Measurements from ENCODE around the gene FBXO31. TPM values are rescaled to one million over a fixed set of nuclear protein-coding genes. Genes with fewer than 3 reads are reported as not detected.

The FBXO31 gene
- total and polyA plus RNA-seq, 9 of the 15 experiments (the other 6 are each of a cell fraction or from before 2014, with no cell fraction given): 0.18 to 33.3 (median 10.9) TPM

DNA sequence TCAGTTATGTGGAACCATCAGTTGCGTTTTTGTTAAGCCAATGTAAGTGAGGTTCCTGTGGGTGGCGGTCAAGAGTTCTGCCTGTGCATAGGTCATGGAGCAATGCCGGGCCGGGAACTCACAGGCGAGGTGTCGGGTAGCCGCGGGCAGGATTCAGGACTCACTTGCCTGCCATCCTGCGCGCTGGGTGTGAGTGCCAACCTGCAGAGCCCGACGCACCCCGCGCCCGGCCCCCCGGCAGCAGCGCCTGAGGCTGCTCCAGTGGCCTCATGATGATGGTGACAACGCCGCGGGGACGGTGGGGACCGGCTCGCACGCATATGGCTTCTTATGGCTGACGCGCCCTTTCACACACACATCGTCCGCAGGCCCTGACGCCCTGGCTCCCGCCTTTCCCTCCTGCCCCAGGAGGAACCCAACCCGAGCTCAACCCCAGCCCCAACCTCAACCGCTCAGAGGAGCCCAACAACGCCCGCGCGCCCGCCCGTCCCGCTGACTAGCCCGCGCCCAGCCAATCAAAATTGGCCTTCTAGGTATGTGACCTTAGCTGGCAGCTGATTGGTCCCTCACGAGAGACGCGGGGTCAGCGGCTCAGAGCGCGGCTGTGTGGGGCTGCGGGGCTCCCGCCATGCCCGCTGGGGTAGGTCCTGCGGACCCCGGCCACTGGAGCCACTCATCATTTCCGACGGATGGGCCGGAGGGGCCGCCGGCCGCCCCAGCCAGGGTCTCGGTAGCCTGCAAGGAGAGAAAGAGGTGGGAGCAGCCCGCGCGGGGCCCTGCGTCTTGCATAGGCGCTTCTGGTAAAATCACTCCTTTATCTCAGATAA lies 66.4 kb downstream of the FBXO31 start, which contains the start of gene C16orf95 (continued):
- TF ChIP-seq VEZF1 (CRISPR knock-in tag; IDR thresholded peaks at IDR 0.05) (peak; percentile 74), TEAD1 (CRISPR knock-in tag; IDR thresholded peaks at IDR 0.05) (peak in 1 of 2 experiments; percentile 66; a peak in 2 of 4 replicates), THRB (CRISPR knock-in tag; conservative IDR thresholded peaks at IDR 0.05) (0 out of 2 replicates have a peak, but pooled peaks have one; percentile 7), KLF16 (IDR thresholded peaks at IDR 0.05) (0 out of 2 replicates have a peak, but pooled peaks have one; percentile 36), ZNF561 (CRISPR knock-in tag; conservative IDR thresholded peaks at IDR 0.05) (no peak), ZKSCAN1 (IDR thresholded peaks at IDR 0.05; ENCODE audit: low read depth, low read length) (no peak), TAF15 (IDR thresholded peaks at IDR 0.05; ENCODE audit: low read depth, low read length) (no peak), BHLHE40 (IDR thresholded peaks at IDR 0.05; ENCODE audit: low read length) (no peak), ZNF449 (CRISPR knock-in tag; IDR thresholded peaks at IDR 0.05) (no peak), PHTF2 (CRISPR knock-in tag; IDR thresholded peaks at IDR 0.05) (no peak), IRF2 (CRISPR knock-in tag; IDR thresholded peaks at IDR 0.05) (no peak), JUNB (CRISPR knock-in tag; conservative IDR thresholded peaks at IDR 0.05) (no peak), U2AF1 (optimal IDR thresholded peaks at IDR 0.05; ENCODE audit: low read depth, low read length) (peak; percentile 73), FUS (optimal IDR thresholded peaks at IDR 0.05; ENCODE audit: low read depth, low read length) (no peak), ZNF395 (CRISPR knock-in tag; IDR thresholded peaks at IDR 0.05) (peak; percentile 84), RFX5 (IDR thresholded peaks at IDR 0.05; ENCODE audit: low read depth, low read length) (no peak)
- TF ChIP-seq, protein P1, sequence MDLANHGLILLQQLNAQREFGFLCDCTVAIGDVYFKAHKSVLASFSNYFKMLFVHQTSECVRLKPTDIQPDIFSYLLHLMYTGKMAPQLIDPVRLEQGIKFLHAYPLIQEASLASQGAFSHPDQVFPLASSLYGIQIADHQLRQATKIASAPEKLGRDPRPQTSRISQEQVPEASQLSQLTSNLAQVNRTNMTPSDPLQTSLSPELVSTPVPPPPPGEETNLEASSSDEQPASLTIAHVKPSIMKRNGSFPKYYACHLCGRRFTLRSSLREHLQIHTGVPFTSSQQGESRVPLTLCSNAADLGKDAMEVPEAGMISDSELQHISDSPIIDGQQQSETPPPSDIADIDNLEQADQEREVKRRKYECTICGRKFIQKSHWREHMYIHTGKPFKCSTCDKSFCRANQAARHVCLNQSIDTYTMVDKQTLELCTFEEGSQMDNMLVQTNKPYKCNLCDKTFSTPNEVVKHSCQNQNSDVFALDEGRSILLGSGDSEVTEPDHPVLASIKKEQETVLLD (IDR thresholded peaks at IDR 0.05): 0 out of 2 replicates have a peak, but pooled peaks have one; percentile 15
- TF ChIP-seq, protein P2, sequence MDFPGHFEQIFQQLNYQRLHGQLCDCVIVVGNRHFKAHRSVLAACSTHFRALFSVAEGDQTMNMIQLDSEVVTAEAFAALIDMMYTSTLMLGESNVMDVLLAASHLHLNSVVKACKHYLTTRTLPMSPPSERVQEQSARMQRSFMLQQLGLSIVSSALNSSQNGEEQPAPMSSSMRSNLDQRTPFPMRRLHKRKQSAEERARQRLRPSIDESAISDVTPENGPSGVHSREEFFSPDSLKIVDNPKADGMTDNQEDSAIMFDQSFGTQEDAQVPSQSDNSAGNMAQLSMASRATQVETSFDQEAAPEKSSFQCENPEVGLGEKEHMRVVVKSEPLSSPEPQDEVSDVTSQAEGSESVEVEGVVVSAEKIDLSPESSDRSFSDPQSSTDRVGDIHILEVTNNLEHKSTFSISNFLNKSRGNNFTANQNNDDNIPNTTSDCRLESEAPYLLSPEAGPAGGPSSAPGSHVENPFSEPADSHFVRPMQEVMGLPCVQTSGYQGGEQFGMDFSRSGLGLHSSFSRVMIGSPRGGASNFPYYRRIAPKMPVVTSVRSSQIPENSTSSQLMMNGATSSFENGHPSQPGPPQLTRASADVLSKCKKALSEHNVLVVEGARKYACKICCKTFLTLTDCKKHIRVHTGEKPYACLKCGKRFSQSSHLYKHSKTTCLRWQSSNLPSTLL (IDR thresholded peaks at IDR 0.05): no peak

Measured in K562 (cell line).